ENCODE measurements around the gene VPS13D.
"Not testable (repeated sequence)": the region's sequence is repeated elsewhere in the genome, so short reads cannot be mapped to it uniquely, and the experiment has no call there.

The VPS13D gene

GRCh38 chr1:12294076-12294475, 64.2 kb downstream of the VPS13D start:
- DNase-seq: no peak

- DNase-seq: no peak
Measured at GRCh38 chr1:12296016-12296415, 66.2 kb downstream of the VPS13D start.

DNA sequence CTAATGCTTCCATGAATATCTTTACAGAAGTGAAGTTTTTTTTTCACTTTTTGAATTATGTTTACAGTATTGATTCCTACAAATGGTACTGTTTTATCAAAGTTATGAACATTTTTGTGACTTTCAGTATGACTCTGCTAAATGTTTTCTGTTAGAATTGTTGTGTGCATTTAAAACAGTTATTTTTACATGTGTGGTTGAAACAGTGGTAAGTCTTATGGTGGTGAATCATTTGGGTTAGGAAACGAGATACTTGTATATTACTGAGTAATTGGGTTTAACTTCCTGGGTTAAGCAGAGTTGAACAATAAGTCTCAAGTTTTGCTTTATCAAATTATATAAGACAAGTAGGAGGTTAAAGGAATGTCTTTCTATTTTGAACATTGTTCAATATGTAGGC, 66.8 kb downstream of the VPS13D start:
- no peak for DNase-seq

DNA sequence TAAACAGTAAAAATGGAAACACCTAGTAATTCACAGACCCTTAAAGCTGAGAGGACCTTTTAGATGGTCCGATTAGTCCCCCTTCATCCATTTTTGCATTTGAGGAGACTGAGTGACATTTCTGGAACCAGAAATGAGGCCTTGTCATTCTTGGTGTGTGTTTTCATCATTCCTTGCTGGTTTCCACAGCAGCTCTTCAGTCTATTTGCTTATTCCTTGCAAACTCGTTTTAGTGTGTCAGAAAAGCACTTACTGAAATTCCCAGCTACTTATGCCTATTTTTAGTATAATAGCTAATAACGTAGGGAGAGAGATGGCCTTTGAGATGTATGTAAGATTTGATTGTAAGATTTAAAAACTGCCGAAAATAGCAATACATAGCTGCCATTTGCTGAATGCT, 70.9 kb downstream of the VPS13D start:
- DNase-seq: no peak

GRCh38 chr1:12301518-12302237, 71.8 kb downstream of the VPS13D start:
- DNase-seq: no peak

- no peak for DNase-seq
Measured at GRCh38 chr1:12302798-12303447, 73.1 kb downstream of the VPS13D start.

DNA sequence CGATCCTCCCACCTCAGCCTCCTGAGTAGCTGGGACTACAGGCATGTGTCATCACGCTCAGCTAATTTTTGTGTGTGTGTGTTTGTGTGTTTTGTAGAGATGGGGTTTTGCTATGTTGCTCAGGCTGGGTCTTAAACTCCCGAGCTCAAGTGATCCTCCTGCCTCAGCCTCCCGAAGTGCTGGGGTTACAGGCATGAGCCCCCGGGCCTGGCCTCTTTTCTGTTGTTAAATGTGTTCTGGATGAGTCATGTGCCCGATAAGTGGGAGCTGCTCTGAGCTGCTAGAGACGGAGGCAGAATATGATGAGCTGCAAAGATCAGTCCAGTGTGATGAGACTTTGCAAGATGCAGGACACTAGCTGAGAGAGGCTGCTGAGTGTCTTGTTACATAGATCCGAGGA, 75.5 kb downstream of the VPS13D start:
- no peak for DNase-seq

GRCh38 chr1:12309783-12310742, 80.2 kb downstream of the VPS13D start:
- no peak for DNase-seq

DNA sequence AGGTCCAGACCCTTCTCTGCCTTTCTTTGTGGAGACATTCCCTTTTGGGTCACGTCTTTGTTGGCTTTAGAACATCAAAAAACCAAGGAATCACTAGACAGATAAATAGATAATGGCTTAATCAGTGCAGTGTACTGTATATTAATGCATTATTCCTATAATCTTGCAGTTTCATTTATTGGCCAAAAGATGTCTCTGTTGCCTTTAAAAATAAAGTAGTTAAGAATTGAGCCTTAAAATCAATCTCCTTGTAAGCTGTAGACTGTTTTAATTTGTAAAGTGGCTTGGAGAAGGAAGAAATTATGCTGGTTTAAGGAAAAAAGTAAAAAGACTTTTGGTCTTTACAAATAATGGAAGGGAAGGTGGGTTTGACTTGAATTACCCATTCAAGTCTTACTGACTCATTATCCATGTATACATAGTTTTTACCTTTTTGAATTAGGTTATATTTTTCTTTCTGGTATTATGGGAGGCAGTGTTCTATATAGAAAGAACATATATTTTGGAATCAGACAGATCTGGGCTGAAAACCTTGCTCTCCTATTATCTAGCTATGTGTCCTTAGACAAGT, 84.6 kb downstream of the VPS13D start:
- no peak for DNase-seq

GRCh38 chr1:12315146-12315545, 85.3 kb downstream of the VPS13D start:
- no peak for DNase-seq

DNA sequence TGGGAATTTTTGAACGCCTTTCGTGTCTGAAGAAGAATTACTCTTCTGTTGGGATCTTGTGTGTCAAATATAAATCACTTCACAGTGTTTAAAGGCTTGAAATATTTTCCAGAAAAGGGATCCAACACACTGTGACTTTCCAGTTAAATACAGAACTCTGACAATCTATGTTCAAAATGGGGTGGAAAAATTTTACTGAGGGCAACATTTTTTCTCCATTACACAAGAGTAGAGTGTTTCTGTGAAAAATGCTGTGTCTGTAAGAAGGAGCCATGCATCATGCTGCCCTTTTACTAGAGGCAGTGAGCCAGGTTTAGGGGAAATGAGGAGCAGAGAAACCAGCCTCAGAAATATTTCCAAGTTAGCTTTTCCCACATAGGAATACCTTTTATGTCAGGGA, 86.5 kb downstream of the VPS13D start:
- no peak for DNase-seq

- no peak for DNase-seq
Measured at GRCh38 chr1:12320486-12320885, 90.7 kb downstream of the VPS13D start.

GRCh38 chr1:12324423-12324822, 94.6 kb downstream of the VPS13D start:
- no peak for DNase-seq

- DNase-seq: not testable (repeated sequence)
Measured at GRCh38 chr1:12324973-12325372, 95.1 kb downstream of the VPS13D start.

DNA sequence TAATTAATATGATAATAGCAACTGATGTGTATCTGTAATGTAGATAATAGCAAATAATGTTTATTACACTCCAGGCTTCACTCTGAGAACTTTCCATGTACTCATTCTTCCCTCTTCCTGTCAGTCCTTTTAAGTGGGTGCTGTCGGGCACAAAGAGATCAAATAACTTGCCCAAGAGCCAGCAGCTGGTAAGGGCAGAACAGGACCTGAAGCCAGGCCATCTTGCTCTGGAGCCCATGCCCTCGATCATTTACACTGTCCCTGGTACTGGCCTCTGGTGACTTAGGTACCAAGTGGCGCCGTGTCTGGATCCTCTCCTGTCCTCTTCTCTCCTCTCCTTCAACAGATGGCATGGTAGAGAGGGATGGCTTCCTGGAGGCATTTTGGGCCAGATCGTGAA, 97.2 kb downstream of the VPS13D start:
- DNase-seq: no peak

GRCh38 chr1:12327566-12327965, 97.7 kb downstream of the VPS13D start:
- no peak for DNase-seq

DNA sequence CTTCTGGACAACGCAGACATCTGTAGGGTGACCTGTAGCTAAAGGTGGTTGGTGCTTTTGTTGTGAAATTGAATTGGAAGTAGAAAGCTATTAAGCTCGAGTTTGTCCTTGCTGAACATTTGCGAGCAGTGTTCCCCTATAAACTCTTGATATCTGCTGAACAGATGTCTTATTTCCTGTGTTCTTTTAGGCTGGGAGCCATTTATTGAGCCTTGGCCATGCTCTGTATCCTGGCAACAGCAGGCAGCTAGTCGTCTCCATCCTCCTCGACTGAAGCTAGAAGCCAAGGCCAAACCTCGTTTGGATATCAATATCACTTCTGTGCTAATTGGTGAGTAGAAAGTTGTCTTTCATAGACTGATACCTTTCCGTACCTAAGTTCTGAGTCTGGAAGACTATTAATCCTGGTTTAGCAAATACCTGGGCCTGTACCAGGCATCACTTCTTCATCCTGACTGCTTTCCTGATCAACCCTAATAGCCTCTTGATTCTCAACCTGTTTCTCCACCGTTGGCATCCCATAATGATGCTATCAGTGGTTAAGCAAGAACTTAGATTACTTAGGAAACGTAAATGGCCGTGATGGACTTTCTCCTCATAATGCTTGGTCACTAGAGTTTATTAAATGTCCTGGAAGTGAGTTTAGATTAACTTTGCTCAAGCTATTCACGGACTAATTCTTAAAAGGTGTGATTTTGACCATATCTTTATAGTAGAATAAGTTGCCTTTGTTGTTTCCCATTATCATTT, 103.4 kb downstream of the VPS13D start:
- DNase-seq: no peak

DNA sequence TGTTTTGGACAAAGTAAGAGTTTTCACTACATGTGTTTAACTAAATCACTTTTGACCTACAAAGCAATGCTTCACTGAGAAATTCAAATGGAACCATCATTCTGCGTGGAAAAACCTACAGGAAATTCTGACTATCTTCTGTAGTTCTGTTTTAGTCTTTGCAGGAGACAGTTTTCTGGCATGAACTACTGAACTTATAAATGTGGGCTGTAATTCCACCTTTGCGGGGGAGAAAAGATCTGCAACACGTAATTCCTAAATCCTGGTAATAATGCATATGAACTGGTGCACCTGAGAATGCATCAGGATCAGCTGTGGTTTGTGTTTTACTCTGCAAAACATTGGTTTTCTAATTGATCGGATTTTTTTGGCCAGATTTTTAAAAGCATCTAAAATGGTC, 106.0 kb downstream of the VPS13D start:
- DNase-seq: no peak

GRCh38 chr1:12336413-12336812, 106.6 kb downstream of the VPS13D start:
- no peak for DNase-seq

- DNase-seq: no peak
Measured at GRCh38 chr1:12338017-12338416, 108.2 kb downstream of the VPS13D start.

DNA sequence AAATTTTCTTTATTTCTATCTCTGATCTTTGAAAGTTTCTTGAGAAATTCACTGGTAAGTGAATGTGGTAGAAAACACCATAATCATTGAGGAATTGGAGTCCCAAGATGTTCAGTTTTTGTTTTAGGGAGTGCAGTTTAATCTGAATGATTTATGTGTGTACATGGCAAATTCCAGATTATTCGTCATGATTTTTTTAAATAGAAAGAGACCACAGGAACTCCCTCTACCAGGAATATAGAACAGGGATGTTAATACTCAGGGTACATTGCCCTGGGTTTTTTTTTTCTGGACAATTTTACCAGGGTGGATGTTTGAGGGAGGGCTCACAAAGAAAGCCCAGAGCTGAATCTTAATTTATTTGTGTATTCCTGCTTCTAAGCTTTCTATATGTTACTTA, 109.0 kb downstream of the VPS13D start:
- no peak for DNase-seq

- DNase-seq: no peak
Measured at GRCh38 chr1:12339396-12339795, 109.6 kb downstream of the VPS13D start.
